Tibial artery (tissue), 4 donors: ENCODE results near the gene METTL4.
"Not testable (repeated sequence)": the region's sequence is repeated elsewhere in the genome, so short reads cannot be mapped to it uniquely, and the experiment has no call there.

ENCODE experiments used
- DNase-seq, 2 donors: peaks; one replicate each; pipeline ENCODE4 v3.0.0-alpha.2; 2019
- H3K27ac ChIP-seq, 2 donors: fragments of 200-600 bp; sonication (generic) in 1 of 2; 1 replicate in 1 of 2; 2 replicates in 1 of 2; pipeline ENCODE4 v1.5.1; 2018 to 2019; ENCODE audit warnings: mild to moderate bottlenecking in 1 of 2
- H3K27me3 ChIP-seq, 2 donors: fragments of 200-600 bp; sonication (generic) in 1 of 2; one replicate each; pipeline versions ENCODE4 v1.5.1 to v1.6.0; 2016 to 2019
- H3K36me3 ChIP-seq, 3 donors: fragments of 200-600 bp; sonication (generic) in 2 of 3; one replicate each; pipeline ENCODE4 v1.5.1; 2016 to 2019; ENCODE audit warnings: mild to moderate bottlenecking in 2 of 3
- H3K4me1 ChIP-seq, 4 donors: fragments of 200-600 bp; sonication (generic) in 2 of 4; 1 replicate in 3 of 4; 2 replicates in 1 of 4; pipeline ENCODE4 v1.5.1; 2016 to 2019
- H3K4me3 ChIP-seq, 2 donors: fragments of 200-600 bp; sonication (generic) in 1 of 2; 1 replicate in 1 of 2; 2 replicates in 1 of 2; pipeline ENCODE4 v1.5.1; 2018 to 2019; ENCODE audit warnings: mild to moderate bottlenecking in 2 of 2
- H3K9me3 ChIP-seq, 3 donors: fragments of 200-600 bp; sonication (generic) in 1 of 3; one replicate each; pipeline ENCODE4 v1.5.1; 2016 to 2019
- intact Hi-C: fragments of 100-400 bp; cut with DNase I; formaldehyde crosslinking; loops from one replicate; pipeline ENCODE4 v1.15.0; 2023; ENCODE audit warnings: low total_unique reads
- TF ChIP-seq, protein P1 (sequence below), 2 experiments: fragments of 200-600 bp in 1 of 2; fragments of 450-650 bp in 1 of 2; IDR thresholded peaks; one replicate each; pipeline ENCODE4 v1.5.1; 2017 to 2019; ENCODE audit warnings: antibody characterized with exemption in 2 of 2, mild to moderate bottlenecking in 1 of 2, moderate library complexity in 1 of 2

Gene METTL4

DNA sequence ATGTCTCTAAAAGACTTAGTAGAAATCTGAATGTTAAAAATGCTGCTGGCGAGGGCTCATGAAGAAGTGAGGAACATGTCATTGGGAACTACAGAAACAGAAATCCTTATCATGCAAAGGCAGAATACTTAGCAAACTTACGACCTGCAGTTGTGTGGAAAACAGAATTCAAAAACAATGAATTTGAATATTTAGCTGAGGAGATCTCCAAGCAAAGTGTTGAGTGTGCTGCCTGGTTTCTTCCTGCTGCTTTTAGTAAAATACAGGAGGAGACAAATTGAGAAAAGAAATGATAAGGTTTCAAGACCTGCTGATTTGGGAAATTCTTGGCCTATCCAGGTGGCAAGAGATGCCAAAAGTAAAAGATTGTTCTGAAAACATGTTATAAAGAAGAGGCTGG is 38.5 kb downstream of the METTL4 start:
- intact Hi-C loops = no loop called here
- no peaks in the 10 kb centered on the region for H3K27me3 ChIP-seq
- TF ChIP-seq, protein P1, sequence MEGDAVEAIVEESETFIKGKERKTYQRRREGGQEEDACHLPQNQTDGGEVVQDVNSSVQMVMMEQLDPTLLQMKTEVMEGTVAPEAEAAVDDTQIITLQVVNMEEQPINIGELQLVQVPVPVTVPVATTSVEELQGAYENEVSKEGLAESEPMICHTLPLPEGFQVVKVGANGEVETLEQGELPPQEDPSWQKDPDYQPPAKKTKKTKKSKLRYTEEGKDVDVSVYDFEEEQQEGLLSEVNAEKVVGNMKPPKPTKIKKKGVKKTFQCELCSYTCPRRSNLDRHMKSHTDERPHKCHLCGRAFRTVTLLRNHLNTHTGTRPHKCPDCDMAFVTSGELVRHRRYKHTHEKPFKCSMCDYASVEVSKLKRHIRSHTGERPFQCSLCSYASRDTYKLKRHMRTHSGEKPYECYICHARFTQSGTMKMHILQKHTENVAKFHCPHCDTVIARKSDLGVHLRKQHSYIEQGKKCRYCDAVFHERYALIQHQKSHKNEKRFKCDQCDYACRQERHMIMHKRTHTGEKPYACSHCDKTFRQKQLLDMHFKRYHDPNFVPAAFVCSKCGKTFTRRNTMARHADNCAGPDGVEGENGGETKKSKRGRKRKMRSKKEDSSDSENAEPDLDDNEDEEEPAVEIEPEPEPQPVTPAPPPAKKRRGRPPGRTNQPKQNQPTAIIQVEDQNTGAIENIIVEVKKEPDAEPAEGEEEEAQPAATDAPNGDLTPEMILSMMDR (IDR thresholded peaks at IDR 0.05) = no peak
- H3K27ac ChIP-seq = no peak overlapping the region
- no peak overlapping the region for H3K4me3 ChIP-seq
- H3K4me1 ChIP-seq = peaks cover 0 to 27% (median 2%) of the 10 kb centered on the region in 4 donors
- no peaks in the 10 kb centered on the region for H3K36me3 ChIP-seq
- DNase-seq = no peak
- no peaks in the 10 kb centered on the region for H3K9me3 ChIP-seq

DNA sequence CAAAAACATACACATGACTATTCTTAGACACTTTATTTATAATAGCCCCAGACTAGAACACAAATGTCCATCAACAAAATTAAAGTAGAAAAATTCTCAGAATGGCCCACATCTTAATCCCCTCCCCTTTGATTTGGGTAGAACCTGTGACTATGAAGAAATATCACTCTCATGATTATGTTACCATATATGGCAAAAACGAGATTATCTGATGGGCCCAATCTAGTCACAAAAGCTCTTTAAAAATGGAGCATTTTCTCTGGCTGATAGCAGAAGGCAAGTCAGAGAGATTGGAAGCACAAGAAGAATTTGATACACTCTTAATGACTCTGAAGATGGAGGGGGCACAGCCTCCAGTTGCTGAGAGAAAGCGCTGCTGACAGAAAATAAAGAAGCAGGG is 39.6 kb downstream of the METTL4 start:
- Histone ChIP-seq H3K27ac (no peak overlapping the region), H3K27me3 (no peaks in the 10 kb centered on the region), H3K4me1 (peaks cover 0 to 17% (median 0%) of the 10 kb centered on the region in 4 donors), H3K4me3 (no peak overlapping the region), H3K36me3 (no peaks in the 10 kb centered on the region), H3K9me3 (no peaks in the 10 kb centered on the region)
- no peak for DNase-seq
- intact Hi-C loops = no loop called here
- TF ChIP-seq, protein P1 (IDR thresholded peaks at IDR 0.05) = no peak

DNA sequence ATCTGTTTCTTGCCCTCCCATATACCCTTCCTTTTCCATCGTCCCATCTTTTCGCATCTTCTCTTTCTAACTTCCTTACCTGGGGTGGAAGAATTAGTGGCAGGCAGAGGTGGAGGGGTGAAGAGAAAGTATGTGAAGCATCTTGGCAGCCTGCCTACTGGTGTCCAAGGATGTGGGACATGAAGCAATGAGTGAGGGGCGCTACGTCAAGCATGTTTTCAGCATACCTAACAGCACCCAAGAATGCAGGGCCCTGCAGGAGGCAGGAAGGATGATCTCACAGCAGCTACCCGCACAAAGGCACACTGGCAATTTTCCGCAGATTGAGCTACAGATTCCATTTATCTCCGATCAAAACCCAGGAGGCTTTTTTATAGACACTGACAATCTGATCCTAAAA is 42.2 kb downstream of the METTL4 start:
- Histone ChIP-seq H3K36me3 (no peaks in the 10 kb centered on the region), H3K4me1 (no peaks in the 10 kb centered on the region), H3K9me3 (no peaks in the 10 kb centered on the region), H3K27ac (no peak overlapping the region), H3K4me3 (no peak overlapping the region), H3K27me3 (no peaks in the 10 kb centered on the region)
- no peak for DNase-seq
- TF ChIP-seq, protein P1 (IDR thresholded peaks at IDR 0.05) = no peak
- intact Hi-C loops = no loop called here

DNA sequence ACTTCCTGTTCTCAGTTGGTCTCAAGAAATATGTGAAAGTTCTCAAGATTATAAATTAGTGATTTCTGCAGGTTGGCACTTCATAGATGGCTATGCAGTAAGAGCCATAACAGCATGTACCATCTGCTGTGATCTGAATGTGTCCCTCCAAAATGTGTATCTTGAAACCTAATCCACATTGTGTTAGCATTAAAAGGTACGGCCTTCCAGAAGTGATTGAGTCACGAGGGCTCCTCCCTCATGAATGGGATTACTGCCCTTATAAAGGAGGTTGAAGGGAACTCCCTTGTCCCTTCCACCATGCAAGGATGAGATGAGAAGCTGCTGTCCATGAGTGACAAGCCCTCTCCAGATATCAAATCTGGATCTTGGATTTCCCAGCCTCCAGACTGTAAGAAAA is 45.0 kb downstream of the METTL4 start:
- Histone ChIP-seq H3K27ac (no peak overlapping the region), H3K27me3 (no peaks in the 10 kb centered on the region), H3K4me1 (no peaks in the 10 kb centered on the region), H3K4me3 (no peak overlapping the region), H3K36me3 (no peaks in the 10 kb centered on the region), H3K9me3 (no peaks in the 10 kb centered on the region)
- no peak for DNase-seq
- intact Hi-C loops = no loop called here
- TF ChIP-seq, protein P1 (IDR thresholded peaks at IDR 0.05) = no peak

DNA sequence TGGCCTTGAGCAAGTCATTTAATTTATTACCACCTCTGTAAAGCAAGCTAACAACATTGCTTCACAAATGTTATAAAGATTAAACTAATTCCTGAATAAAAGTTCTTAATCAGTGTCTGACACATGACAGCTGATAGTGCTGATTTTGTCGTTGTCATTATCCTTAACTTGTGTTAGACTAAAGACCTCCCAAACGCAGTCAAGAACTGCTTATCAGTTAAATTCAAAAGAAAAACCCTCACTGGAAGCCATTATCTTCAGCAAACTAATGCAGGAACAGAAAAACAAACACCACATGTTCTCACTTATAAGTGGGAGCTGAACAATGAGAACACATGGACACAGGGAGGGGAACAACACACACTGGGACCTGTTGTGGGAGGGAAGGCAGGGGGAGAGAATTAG is 46.5 kb downstream of the METTL4 start:
- H3K4me1 ChIP-seq, H3K4me3 ChIP-seq, intact Hi-C loops, H3K36me3 ChIP-seq, H3K27me3 ChIP-seq, DNase-seq, H3K9me3 ChIP-seq, H3K27ac ChIP-seq: not testable (repeated sequence)

DNA sequence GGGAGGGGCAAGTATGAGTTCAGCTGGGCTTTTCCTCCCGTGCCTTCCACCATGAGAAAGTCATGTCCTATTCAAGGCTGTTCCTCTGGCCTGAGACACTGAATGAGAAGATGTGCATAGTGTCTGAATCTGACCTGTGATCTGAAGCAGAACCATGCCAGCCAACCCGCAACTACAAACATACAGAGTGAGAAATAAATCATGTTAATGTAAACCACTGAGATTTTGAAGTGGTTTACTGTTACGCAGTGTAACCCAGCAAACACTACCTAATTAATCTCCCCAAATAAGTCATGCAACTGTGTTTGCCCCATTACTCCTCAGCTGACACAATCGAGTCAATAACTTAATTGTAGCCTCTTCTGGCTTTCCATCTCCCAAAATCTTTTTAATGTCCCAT is 49.2 kb downstream of the METTL4 start:
- no peak overlapping the region for H3K4me3 ChIP-seq
- no peak overlapping the region for H3K27ac ChIP-seq
- intact Hi-C loops = no loop called here
- no peaks in the 10 kb centered on the region for H3K4me1 ChIP-seq
- no peak for DNase-seq
- no peaks in the 10 kb centered on the region for H3K9me3 ChIP-seq
- H3K27me3 ChIP-seq = no peaks in the 10 kb centered on the region
- no peaks in the 10 kb centered on the region for H3K36me3 ChIP-seq
- TF ChIP-seq, protein P1 (IDR thresholded peaks at IDR 0.05) = no peak
